Choroid plexus epithelial cell (primary cell): ENCODE results near the gene ZMIZ1.

Experiments
- DNase-seq: peaks from one replicate; pipeline ENCODE4 v3.0.0-alpha.2; 2010; ENCODE audit warnings: low read depth
- H3K4me3 ChIP-seq: 2 replicates; pipeline ENCODE4 v1.5.1; 2011; ENCODE audit warnings: low read depth, mild to moderate bottlenecking, control low read depth, low read length, moderate library complexity
- TF ChIP-seq, protein P1 (sequence below): conservative IDR thresholded peaks from 2 replicates; pipeline ENCODE4 v1.5.1; 2011; ENCODE audit warnings: low read depth, mild to moderate bottlenecking, control low read depth, inconsistent platforms, low read length, moderate library complexity

ZMIZ1 gene

GRCh38 chr10:79026341-79026761 lies 42.4 kb upstream of the ZMIZ1 start:
- DNase-seq = no peak
- H3K4me3 ChIP-seq = no peak overlapping the region
- TF ChIP-seq, protein P1, sequence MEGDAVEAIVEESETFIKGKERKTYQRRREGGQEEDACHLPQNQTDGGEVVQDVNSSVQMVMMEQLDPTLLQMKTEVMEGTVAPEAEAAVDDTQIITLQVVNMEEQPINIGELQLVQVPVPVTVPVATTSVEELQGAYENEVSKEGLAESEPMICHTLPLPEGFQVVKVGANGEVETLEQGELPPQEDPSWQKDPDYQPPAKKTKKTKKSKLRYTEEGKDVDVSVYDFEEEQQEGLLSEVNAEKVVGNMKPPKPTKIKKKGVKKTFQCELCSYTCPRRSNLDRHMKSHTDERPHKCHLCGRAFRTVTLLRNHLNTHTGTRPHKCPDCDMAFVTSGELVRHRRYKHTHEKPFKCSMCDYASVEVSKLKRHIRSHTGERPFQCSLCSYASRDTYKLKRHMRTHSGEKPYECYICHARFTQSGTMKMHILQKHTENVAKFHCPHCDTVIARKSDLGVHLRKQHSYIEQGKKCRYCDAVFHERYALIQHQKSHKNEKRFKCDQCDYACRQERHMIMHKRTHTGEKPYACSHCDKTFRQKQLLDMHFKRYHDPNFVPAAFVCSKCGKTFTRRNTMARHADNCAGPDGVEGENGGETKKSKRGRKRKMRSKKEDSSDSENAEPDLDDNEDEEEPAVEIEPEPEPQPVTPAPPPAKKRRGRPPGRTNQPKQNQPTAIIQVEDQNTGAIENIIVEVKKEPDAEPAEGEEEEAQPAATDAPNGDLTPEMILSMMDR = no peak

DNA sequence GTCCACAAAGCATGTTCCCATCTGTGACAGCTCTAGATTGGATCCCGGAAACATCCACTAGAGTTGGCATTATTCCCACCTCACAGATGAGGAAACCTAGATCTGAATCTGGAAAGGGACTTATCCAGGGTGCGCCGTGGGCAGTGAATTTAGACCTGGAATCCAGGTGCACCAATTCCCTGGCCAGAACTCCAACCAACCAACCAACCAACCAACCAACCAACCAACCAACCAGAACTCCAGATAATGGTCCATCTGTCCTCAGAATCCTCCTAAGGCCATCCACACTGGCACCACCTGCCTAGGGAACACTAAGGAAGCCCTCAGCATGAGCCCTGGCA lies 42.0 kb upstream of the ZMIZ1 start:
- TF ChIP-seq, protein P1 = no peak
- no peak for DNase-seq
- H3K4me3 ChIP-seq = no peak overlapping the region

GRCh38 chr10:79027147-79028055 lies 41.4 kb upstream of the ZMIZ1 start:
- DNase-seq = no peak
- TF ChIP-seq, protein P1 = no peak
- no peak overlapping the region for H3K4me3 ChIP-seq

DNA sequence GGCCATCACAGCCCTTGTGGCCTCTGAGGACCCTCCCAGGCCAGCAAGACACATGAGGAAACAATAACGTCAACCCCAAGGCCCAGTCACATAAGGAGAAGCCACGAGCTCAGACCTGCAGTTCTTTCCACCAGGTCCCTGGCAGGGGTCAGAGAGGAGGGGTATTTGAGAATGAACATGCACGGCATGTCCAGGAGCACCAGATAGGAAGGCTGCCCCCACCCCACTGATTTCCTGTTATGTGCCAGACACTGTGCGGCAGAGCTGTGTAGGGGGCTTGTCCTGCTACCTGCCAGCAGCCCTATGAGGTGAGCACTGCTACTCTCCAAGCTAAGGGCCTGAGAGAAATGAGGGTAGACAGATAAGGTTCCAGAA lies 40.7 kb upstream of the ZMIZ1 start:
- TF ChIP-seq, protein P1 = no peak
- no peak for DNase-seq
- no peak overlapping the region for H3K4me3 ChIP-seq

- no peak overlapping the region for H3K4me3 ChIP-seq
- DNase-seq = no peak
- TF ChIP-seq, protein P1 = no peak
Measured at GRCh38 chr10:79028451-79029010, 40.2 kb upstream of the ZMIZ1 start.

DNA sequence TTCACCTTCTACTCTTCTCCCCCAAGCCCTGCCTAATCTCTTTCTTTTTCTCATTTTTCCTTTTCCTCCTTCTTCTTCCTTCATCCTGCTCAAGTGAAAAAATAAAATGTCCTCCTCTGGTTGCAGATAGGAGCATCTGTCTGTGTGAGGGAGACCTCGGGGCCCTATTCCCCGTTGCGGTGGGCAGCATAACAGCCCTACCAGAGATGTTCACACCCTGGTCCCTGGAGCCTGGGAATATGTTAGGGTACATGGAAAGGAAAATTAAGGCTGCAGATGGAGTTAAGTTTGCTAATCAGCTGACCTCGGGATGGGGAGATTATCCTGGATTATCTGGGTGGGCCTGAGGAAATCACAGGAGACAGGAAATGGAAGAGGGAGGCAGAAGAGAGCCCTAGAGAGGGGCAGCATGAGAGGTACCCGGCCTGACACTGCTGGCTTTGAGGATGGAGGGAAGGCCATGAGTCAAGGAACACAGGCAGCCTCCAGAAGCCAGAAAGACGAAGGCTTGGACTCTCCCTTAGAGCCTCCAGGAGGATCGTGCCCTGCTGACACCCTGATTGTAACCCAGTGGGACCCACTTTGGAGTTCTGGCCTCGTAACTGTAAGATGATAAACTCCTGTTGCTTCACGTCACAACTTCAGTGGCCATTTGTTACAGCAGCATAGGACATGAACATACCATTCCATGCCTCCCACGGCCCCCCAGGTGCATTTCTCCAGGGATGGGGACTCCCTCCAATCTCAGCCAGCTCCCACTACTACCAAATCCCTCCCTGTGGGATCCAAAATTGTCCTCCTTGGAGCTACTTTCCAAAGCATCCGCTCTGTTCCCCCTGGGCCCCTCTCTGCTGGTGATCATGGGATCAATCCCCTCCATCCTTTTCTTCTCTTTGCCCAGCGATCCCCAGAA lies 39.0 kb upstream of the ZMIZ1 start:
- no peak overlapping the region for H3K4me3 ChIP-seq
- TF ChIP-seq, protein P1 = no peak
- DNase-seq = no peak
